ENCODE measurements around the gene KCNAB1. TPM values are rescaled to one million over a fixed set of nuclear protein-coding genes. Genes with fewer than 3 reads are reported as not detected.

Gene KCNAB1
- total RNA-seq, 2 experiments from 2014 or later, result not detected

DNA sequence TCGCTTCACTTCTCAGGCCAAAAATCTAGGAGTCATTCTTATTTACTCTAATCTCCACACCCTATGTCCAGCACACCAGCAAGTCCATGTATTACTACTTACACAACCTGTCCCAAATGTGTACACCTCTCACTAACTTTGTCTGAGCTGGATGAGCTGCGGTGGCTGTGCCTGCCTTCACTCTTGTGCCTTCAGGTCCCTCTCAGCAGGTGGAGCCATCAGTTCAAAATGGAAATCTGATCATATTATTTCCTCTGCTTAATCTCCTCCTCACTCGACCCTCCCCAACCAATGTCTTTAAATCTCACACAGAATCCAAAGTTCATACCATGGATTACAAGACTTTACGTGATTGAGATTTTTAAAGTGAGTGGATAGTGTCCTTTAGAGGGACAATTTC, 351.8 kb downstream of the KCNAB1 start:
- Mint-ChIP-seq H3K27me3 (peaks cover 4% of the 10 kb centered on the region), H3K9me3 (no peaks in the 10 kb centered on the region), H3K4me3 (no peak overlapping the region), H3K27ac (no peak overlapping the region), H3K4me1 (peaks cover 2% of the 10 kb centered on the region), H3K36me3 (no peaks in the 10 kb centered on the region)
- DNase-seq, result no peak

DNA sequence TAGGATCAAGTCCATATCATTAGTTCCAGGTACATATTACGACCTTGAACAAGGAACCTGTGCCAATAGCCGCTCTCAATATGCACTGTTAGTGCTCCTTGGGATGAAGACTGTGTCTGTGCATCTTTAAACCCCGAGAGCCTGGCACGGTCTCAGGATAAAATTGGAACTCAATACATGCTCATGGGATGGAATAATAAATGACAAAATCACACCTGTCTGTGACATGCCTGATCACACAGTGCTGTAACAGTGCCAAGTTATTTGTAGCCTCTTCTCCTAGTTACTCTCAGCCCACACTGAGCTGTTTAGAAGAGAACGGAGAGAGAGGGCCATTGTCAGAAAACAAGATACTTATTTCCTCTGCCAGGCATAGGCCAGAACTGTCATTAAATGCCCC, 352.3 kb downstream of the KCNAB1 start:
- DNase-seq, result no peak
- Mint-ChIP-seq H3K27me3 (peaks cover 4% of the 10 kb centered on the region), H3K4me3 (no peak overlapping the region), H3K9me3 (no peaks in the 10 kb centered on the region), H3K4me1 (peaks cover 2% of the 10 kb centered on the region), H3K27ac (no peak overlapping the region), H3K36me3 (no peaks in the 10 kb centered on the region)

DNA sequence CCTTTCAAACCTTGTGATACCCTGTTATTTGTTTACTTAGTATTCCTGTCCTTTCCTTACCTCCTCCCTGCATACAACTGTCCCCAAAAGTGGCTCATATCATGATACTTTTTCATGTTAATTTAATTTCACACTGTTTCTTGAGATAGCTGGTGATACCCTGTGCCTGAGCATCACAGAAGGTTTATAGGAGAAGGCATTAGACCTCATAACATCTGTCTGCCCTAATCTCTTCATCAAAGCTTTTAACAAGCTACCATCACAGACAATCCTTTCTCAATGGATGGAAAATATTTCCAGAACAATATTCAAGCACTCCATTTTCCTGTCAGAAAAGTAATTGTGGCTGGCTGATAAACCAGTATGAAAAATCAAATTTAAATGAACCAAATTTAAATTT, 353.0 kb downstream of the KCNAB1 start:
- no peak for DNase-seq
- Mint-ChIP-seq H3K36me3 (no peaks in the 10 kb centered on the region), H3K9me3 (no peaks in the 10 kb centered on the region), H3K4me1 (peaks cover 2% of the 10 kb centered on the region), H3K27me3 (peaks cover 4% of the 10 kb centered on the region), H3K27ac (no peak overlapping the region), H3K4me3 (no peak overlapping the region)

DNA sequence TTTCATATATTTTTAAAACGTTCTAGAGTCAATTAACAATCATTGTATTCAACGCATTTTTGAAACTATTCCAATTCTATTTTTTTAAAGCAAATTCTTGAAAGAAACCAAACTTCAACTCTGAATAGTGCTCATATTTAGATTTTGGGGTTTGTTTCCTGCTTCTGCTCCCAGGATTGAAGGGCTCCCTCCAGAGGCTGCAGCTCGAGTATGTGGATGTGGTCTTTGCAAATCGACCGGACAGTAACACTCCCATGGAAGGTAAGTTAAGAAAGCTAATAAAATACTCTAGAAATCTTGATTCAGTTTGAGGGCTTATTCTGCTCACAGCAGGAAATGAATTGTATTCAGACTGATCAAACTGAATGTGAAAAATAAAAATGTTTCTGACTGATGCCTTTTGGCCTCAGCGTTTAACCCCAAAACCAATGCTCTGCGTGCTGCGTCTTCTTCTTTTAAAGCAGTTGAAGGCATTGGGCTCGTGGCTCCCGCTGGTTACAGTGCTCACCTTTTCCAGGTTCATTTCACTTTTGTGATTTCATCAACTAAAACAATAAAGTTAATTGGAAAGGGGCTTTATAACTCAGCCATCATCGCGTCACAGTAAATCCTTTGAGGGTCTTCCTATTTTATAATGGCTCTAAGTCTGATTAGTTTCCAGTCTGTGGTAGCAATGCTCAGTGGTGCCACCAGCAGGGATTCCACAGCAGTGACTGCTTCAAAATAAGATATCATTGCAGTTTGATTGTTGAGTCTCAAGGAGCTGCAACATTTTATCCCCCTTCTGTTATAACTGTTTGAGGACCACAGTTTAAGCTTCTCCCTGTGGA, 354.4 kb downstream of the KCNAB1 start:
- Mint-ChIP-seq H3K27ac (no peak overlapping the region), H3K27me3 (peaks cover 4% of the 10 kb centered on the region), H3K4me1 (peaks cover 2% of the 10 kb centered on the region), H3K36me3 (no peaks in the 10 kb centered on the region), H3K4me3 (no peak overlapping the region), H3K9me3 (no peaks in the 10 kb centered on the region)
- no peak for DNase-seq

DNA sequence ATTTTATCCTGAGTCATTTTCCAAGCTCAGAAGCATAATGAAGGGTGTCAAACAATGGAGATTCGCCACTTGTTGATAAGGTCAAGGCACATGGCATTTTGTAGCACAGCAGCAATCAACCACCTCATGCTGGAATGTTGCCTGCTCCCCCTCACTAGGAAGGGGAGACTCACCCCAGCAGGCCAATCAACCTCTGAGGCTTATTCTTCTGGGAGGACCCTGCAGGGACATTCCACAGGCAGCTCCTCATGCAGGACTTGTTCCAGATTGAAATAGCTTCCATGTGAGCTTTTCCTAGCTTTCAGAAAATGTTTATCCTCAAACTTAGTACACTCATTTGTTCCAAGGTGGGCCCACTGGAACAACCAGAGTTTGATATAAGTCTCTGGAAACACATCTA, 356.9 kb downstream of the KCNAB1 start:
- Mint-ChIP-seq H3K4me3 (no peak overlapping the region), H3K9me3 (no peaks in the 10 kb centered on the region), H3K27me3 (peaks cover 4% of the 10 kb centered on the region), H3K27ac (no peak overlapping the region), H3K4me1 (peaks cover 14% of the 10 kb centered on the region), H3K36me3 (no peaks in the 10 kb centered on the region)
- no peak for DNase-seq

DNA sequence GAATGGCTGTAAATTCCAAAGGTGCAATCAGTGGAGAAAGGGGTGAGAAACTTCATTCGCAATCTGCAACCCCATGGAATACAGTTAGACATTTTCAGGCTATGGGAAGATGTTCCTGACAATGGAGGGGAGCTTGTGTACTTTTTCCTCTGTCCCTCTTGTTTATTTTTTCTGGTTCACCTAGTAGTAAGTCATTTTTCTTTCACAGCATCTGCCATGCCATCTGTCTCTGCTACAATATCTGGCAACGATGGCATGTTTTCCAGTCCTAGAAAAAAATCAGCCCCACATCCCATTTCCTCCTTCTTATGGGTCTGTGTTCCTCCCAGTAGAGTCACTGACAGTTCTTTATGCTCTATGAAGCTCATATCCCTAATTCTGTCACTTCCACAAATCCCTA, 358.5 kb downstream of the KCNAB1 start:
- peaks cover 4% of the 10 kb centered on the region for H3K27me3 Mint-ChIP-seq
- H3K36me3 Mint-ChIP-seq, result no peaks in the 10 kb centered on the region

DNA sequence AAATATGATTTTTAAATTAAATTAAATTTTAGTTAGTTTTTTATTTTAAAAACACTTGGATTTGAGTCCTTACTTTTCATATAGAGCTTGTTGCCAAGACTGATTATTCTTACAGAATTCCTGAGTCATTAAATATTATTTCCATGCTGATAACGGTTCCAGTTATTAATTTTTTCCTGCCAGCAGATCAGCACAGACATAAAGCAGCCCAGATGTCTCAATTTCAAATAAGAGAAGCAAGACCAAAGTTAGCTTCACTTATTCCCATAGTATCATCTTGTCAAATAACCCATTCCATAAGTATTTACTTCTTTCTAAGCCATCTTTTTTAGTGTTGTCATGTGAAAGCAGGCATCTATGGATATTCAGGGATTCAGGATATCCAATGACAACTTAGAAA, 359.2 kb downstream of the KCNAB1 start:
- Mint-ChIP-seq H3K9me3 (no peaks in the 10 kb centered on the region), H3K4me3 (no peak overlapping the region), H3K36me3 (no peaks in the 10 kb centered on the region), H3K27me3 (peaks cover 4% of the 10 kb centered on the region), H3K4me1 (peaks cover 35% of the 10 kb centered on the region), H3K27ac (no peak overlapping the region)
- DNase-seq, result no peak

More for the DNA sequence above, 358.5 kb downstream of the KCNAB1 start:
- H3K9me3 Mint-ChIP-seq, result no peaks in the 10 kb centered on the region
- no peak overlapping the region for H3K4me3 Mint-ChIP-seq
- H3K4me1 Mint-ChIP-seq, result peaks cover 28% of the 10 kb centered on the region
- no peak for DNase-seq
- H3K27ac Mint-ChIP-seq, result no peak overlapping the region

DNA sequence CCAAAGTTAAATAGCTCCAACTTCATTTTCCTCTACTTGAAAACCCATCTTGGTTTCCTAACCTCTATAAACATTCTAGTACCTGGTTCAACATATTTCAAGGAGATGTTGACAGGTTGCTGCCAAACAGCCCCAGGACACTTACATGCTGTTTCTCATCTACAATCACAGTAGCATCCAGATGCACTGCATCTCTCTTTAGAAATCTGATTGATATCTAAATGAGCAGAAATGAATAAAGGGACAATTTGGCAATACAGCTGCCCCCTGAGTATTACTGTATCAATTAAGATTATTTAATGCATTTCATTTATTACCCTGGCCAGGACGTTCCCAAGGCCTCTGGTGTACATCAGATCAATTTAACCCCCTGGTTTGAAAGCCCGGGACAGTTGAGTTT, 360.6 kb downstream of the KCNAB1 start:
- Mint-ChIP-seq H3K4me1 (peaks cover 41% of the 10 kb centered on the region), H3K9me3 (no peaks in the 10 kb centered on the region), H3K4me3 (no peak overlapping the region), H3K36me3 (no peaks in the 10 kb centered on the region), H3K27me3 (no peaks in the 10 kb centered on the region), H3K27ac (no peak overlapping the region)
- DNase-seq, result no peak

DNA sequence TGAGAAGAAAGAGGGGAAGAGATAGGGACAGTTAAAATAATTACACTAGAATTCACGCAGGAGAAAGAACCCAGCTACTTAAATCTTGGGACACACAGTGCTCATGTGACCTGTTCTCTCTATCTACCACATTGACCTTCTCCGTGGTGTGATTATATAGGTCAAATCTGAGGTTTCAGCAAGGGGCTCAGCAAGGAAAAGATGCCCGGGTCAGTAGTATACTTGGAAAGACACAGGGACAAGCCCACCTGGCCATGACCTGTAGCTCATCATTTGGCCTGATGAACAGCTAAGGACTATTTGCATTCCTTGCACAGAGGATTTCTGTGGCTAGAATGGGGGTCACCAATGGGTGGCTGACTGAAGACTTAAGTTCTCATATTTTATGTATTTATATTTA, 362.6 kb downstream of the KCNAB1 start:
- H3K27me3 Mint-ChIP-seq, result no peaks in the 10 kb centered on the region
- H3K27ac Mint-ChIP-seq, result peak overlapping the region; percentile 60
- H3K4me1 Mint-ChIP-seq, result peaks cover 44% of the 10 kb centered on the region
- H3K4me3 Mint-ChIP-seq, result no peak overlapping the region
- no peaks in the 10 kb centered on the region for H3K36me3 Mint-ChIP-seq
- no peak for DNase-seq
- no peaks in the 10 kb centered on the region for H3K9me3 Mint-ChIP-seq

DNA sequence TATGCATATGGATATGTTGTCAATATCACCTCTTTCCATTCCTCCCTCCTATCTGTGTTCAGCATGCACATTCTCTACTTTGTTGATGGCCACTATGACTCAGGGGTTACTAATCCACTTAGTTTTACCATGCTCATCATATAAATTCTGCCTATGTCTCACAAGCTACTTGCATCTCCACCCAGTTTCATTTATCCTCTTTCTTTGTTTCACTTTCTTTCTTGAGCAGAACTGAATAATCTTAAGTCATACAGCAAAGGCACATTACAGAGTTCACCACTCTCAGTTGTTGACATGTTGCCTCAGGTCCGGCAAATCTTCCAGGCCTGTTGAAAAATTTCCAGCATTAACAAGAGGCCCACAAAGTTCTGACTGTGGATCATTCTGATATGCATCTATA, 363.0 kb downstream of the KCNAB1 start:
- Mint-ChIP-seq H3K27me3 (no peaks in the 10 kb centered on the region), H3K9me3 (no peaks in the 10 kb centered on the region), H3K4me3 (peak overlapping the region; percentile 72), H3K4me1 (peaks cover 44% of the 10 kb centered on the region), H3K36me3 (no peaks in the 10 kb centered on the region), H3K27ac (peak overlapping the region; percentile 90)
- peak; percentile 3 for DNase-seq

DNA sequence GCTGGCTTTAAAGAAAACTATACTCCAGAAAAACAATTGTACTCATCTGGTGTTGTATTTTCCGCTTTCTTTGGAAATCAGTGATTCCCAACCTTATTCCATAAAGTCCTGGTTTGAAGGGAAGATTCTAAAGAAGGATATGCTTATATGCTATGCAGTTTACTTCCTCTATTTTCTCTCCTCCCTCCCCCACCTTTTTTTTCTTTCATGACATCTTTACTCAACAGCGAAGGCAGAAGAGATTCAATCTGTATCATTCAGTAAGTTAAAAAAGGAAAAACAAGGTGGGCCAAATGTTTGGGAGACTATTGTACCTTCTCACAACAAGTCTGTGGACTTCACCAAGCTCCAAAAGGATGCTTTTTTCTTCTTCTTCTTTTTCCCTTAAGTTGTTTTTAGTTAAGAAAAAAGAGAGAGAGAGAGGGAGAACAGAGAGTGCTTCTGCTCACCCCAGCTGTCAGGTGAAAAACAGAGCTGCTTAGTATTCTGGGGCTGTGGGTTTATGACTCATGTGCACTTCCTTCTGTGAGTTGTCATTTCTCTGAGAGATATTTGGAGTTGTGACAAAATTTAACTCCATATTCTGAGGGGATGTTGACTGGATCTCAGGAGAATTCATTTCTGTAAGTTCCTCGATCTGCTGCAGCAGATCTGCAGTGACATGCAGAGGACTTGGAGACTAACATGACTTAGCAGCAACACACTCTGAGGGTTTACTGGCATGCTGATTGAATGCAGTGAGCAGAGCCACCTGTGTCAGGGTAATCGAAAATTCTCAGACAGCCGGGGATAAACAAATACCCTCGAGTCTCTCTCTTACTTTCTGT, 363.8 kb downstream of the KCNAB1 start:
- H3K4me1 Mint-ChIP-seq, result peaks cover 44% of the 10 kb centered on the region
- H3K9me3 Mint-ChIP-seq, result no peaks in the 10 kb centered on the region
- peak; percentile 40 for DNase-seq
- H3K27me3 Mint-ChIP-seq, result no peaks in the 10 kb centered on the region
- peak overlapping the region; percentile 90 for H3K27ac Mint-ChIP-seq
- no peaks in the 10 kb centered on the region for H3K36me3 Mint-ChIP-seq
- H3K4me3 Mint-ChIP-seq, result peak overlapping the region; percentile 72

DNA sequence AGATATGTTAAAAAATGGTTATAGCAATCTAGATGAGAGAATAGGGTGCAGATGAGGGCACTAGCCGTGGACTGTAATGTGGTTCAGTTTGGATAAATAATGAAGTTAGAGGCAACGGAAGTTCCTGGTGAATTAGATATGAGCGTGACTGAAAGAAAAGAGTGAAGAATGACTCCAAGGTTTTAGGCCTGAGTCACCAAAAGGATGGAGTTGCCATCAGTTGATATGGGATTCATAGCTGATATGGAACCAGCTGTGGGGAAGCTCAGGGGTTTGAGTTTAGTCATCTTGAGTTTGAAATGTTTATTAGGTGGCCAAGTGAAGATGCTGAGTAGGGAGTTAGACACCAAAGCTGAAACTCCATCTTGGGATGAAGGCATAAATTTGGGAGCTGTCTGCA, 368.4 kb downstream of the KCNAB1 start:
- Mint-ChIP-seq H3K27ac (no peak overlapping the region), H3K9me3 (no peaks in the 10 kb centered on the region), H3K4me1 (peaks cover 19% of the 10 kb centered on the region), H3K27me3 (no peaks in the 10 kb centered on the region), H3K36me3 (no peaks in the 10 kb centered on the region), H3K4me3 (no peak overlapping the region)
- DNase-seq, result no peak

DNA sequence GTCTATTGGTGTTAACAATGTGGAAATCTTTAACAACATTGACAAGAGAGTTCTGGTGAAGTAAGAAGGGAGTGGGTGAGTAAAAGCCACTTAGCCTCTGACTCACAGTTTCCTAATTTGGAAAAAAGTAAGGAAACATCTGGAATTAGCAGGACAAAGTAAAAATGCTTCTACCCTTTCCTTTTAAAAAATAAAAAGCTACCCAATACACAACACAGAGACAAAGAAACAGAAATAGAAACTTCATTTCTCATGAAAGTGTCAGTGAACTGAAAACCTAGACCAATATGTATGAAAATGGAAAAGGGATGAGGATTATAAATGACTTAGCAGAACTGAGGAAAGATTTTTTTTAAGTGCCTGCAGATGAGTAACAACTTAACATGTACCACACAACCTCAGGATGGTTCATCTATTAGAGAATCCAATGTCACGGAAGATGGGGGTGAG, 369.1 kb downstream of the KCNAB1 start:
- H3K36me3 Mint-ChIP-seq, result no peaks in the 10 kb centered on the region
- peaks cover 12% of the 10 kb centered on the region for H3K4me1 Mint-ChIP-seq
- H3K9me3 Mint-ChIP-seq, result no peaks in the 10 kb centered on the region
- no peak overlapping the region for H3K4me3 Mint-ChIP-seq
- DNase-seq, result no peak
- no peaks in the 10 kb centered on the region for H3K27me3 Mint-ChIP-seq
- no peak overlapping the region for H3K27ac Mint-ChIP-seq

DNA sequence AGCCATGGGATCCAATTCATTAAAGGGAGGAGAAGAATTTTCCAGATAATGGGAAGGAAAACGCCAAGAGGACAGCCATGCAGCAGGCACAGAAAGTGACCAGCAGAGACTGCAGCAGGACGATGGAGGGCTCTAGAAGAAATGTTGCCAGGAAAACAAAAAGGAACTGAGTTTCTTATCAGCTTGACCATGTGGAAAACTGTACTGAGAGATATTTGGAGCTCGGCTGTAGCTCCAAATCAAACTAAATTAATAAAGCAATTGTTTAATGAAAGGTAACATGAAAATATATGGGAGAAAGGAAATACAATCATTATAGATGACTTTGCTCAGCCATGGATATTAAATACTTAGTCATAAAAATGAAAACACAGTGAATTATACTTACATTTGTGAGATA, 370.8 kb downstream of the KCNAB1 start:
- Mint-ChIP-seq H3K27ac (no peak overlapping the region), H3K9me3 (no peaks in the 10 kb centered on the region), H3K36me3 (no peaks in the 10 kb centered on the region), H3K4me1 (peaks cover 3% of the 10 kb centered on the region), H3K27me3 (no peaks in the 10 kb centered on the region), H3K4me3 (no peak overlapping the region)
- no peak for DNase-seq

DNA sequence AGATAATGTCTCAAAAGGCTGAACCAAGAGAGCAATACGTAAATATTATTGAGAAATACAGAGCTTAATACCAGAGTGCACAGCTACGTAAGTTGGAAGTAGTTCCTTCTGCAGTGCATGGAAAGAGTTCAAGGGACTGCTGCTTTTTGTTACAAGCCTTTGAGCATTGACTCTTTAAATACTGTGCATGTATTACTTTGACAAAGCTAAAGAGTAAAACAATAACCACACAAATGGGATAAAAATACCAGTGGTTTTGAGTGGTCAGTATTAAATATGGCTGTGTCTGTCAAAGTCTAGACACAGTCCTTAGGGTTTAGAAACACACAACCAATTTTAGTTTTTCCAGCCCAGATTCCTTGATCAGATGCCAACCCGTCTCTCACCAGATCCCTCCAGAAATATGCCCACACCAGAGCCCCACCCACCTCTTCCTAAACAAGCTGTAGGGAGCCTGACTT, 372.5 kb downstream of the KCNAB1 start:
- H3K4me3 Mint-ChIP-seq, result no peak overlapping the region
- DNase-seq, result no peak
- H3K4me1 Mint-ChIP-seq, result no peaks in the 10 kb centered on the region
- no peaks in the 10 kb centered on the region for H3K27me3 Mint-ChIP-seq
- H3K9me3 Mint-ChIP-seq, result peaks cover under 1% of the 10 kb centered on the region
- H3K27ac Mint-ChIP-seq, result no peak overlapping the region
- H3K36me3 Mint-ChIP-seq, result no peaks in the 10 kb centered on the region
